Neural cell (in vitro differentiated cells): Measurements from ENCODE around the gene MEGF6. TPM values are rescaled to one million over a fixed set of nuclear protein-coding genes. Genes with fewer than 3 reads are reported as not detected.

Source experiments
- H2AFZ ChIP-seq: fragments of 200-600, 300-800 bp; sonication (generic), shearing (Covaris generic); 2 replicates; pipeline ENCODE4 v1.6.0; 2014; ENCODE audit warnings: low read depth, mild to moderate bottlenecking, antibody characterized with exemption, low read length, moderate library complexity
- H3F3A ChIP-seq: fragments of 200-600 bp; shearing (Covaris generic); 2 replicates; pipeline ENCODE4 v1.6.1; 2016; ENCODE audit warnings: mild to moderate bottlenecking, moderate library complexity, mixed read lengths, antibody characterized with exemption, low read length; ENCODE audit not compliant: insufficient read depth, poor library complexity, severe bottlenecking
- H3K27ac ChIP-seq: fragments of 200-600, 300-800 bp; sonication (generic), shearing (Covaris generic); 2 replicates; pipeline ENCODE4 v1.5.1; 2014; ENCODE audit warnings: mild to moderate bottlenecking, low read length, moderate library complexity
- H3K27me3 ChIP-seq: fragments of 300-800, 200-600 bp; sonication (generic), shearing (Covaris generic); 2 replicates; pipeline ENCODE4 v1.6.0; 2014; ENCODE audit warnings: mild to moderate bottlenecking, low read depth, low read length, moderate library complexity; ENCODE audit not compliant: insufficient read depth
- H3K36me3 ChIP-seq: fragments of 300-800, 200-600 bp; sonication (generic), shearing (Covaris generic); 2 replicates; pipeline ENCODE4 v1.5.1; 2014; ENCODE audit warnings: mild to moderate bottlenecking, antibody characterized with exemption, low read length, moderate library complexity; ENCODE audit not compliant: insufficient read depth
- H3K4me2 ChIP-seq: fragments of 300-800, 200-600 bp; sonication (generic), shearing (Covaris generic); 2 replicates; pipeline ENCODE4 v1.6.0; 2014; ENCODE audit warnings: mild to moderate bottlenecking, low read length
- H3K4me3 ChIP-seq: fragments of 300-800, 200-600 bp; sonication (generic), shearing (Covaris generic); 2 replicates; pipeline ENCODE4 v1.5.1; 2014; ENCODE audit warnings: mild to moderate bottlenecking, low read length, moderate library complexity
- H3K79me2 ChIP-seq: fragments of 200-600 bp; shearing (Covaris generic); replicated peaks from 2 replicates; pipeline ENCODE4 v1.6.0; 2014; ENCODE audit warnings: mild to moderate bottlenecking, low read length, moderate library complexity; ENCODE audit not compliant: insufficient read depth
- H3K9ac ChIP-seq: fragments of 300-800, 200-600 bp; sonication (generic), shearing (Covaris generic); 2 replicates; pipeline ENCODE4 v1.6.1; 2016; ENCODE audit warnings: mild to moderate bottlenecking, low read length, mixed read lengths
- H3K9me2 ChIP-seq: fragments of 200-600 bp; shearing (Covaris generic); 2 replicates; pipeline ENCODE4 v1.6.1; 2016; ENCODE audit warnings: mild to moderate bottlenecking, low read length, mixed read lengths; ENCODE audit not compliant: insufficient read depth
- H3K9me3 ChIP-seq: fragments of 200-600, 300-800 bp; sonication (generic), shearing (Covaris generic); 2 replicates; pipeline ENCODE4 v1.6.1; 2016; ENCODE audit warnings: mild to moderate bottlenecking, mixed run types, low read length, moderate library complexity, mixed read lengths
- H4K20me1 ChIP-seq: fragments of 200-600 bp; shearing (Covaris generic); 2 replicates; pipeline ENCODE4 v1.6.1; 2016; ENCODE audit warnings: mild to moderate bottlenecking, mixed run types; ENCODE audit not compliant: insufficient read depth
- EP300 ChIP-seq: fragments of 450-650 bp; conservative IDR thresholded peaks from 2 replicates; pipeline ENCODE4 v1.6.1; 2014; ENCODE audit warnings: antibody characterized with exemption, mild to moderate bottlenecking, moderate library complexity; ENCODE audit not compliant: poor library complexity, severe bottlenecking
- EZH2 ChIP-seq: fragments of 200-600, 300-800 bp; shearing (Covaris generic), sonication (generic); IDR thresholded peaks from 2 replicates; pipeline ENCODE4 v1.6.1; 2014; ENCODE audit warnings: antibody characterized with exemption, low read length, borderline replicate concordance, mild to moderate bottlenecking; ENCODE audit not compliant: insufficient read depth, poor library complexity, severe bottlenecking
- MXI1 ChIP-seq: fragments of 450-650 bp; conservative IDR thresholded peaks from 2 replicates; pipeline ENCODE4 v1.6.1; 2014; ENCODE audit warnings: antibody characterized with exemption, mild to moderate bottlenecking; ENCODE audit not compliant: poor library complexity, severe bottlenecking
- POLR2AphosphoS5 ChIP-seq: IDR thresholded peaks from 2 replicates; pipeline ENCODE4 v1.6.1; 2012
- RAD21 ChIP-seq: fragments of 450-650 bp; conservative IDR thresholded peaks from 2 replicates; pipeline ENCODE4 v1.6.1; 2014; ENCODE audit warnings: antibody characterized with exemption, mild to moderate bottlenecking, moderate library complexity
- SMC3 ChIP-seq: fragments of 450-650 bp; conservative IDR thresholded peaks from 2 replicates; pipeline ENCODE4 v1.6.1; 2014; ENCODE audit warnings: antibody characterized with exemption, mild to moderate bottlenecking, moderate library complexity; ENCODE audit not compliant: poor library complexity
- TAF1 ChIP-seq: IDR thresholded peaks from 2 replicates; pipeline ENCODE4 v1.6.1; 2012; ENCODE audit warnings: low read depth
- polyA plus RNA-seq: library from polyadenylated mRNA; depleted of rRNA; stranded (reverse); fragments of >200 nt; gene quantifications from 2 replicates; pipeline ENCODE4 v1.2.3, GENCODE V29; 2014
- TF ChIP-seq, protein P1 (sequence below): IDR thresholded peaks from 2 replicates; pipeline ENCODE4 v1.6.1; 2012; ENCODE audit warnings: borderline replicate concordance
- TF ChIP-seq, protein P2 (sequence below): fragments of 450-650 bp; IDR thresholded peaks from 2 replicates; pipeline ENCODE4 v1.5.1; 2014; ENCODE audit warnings: antibody characterized with exemption, mild to moderate bottlenecking, moderate library complexity; ENCODE audit not compliant: poor library complexity, severe bottlenecking

Gene MEGF6
- polyA plus RNA-seq, 1 donor from 2014 or later = 6.0 TPM

DNA sequence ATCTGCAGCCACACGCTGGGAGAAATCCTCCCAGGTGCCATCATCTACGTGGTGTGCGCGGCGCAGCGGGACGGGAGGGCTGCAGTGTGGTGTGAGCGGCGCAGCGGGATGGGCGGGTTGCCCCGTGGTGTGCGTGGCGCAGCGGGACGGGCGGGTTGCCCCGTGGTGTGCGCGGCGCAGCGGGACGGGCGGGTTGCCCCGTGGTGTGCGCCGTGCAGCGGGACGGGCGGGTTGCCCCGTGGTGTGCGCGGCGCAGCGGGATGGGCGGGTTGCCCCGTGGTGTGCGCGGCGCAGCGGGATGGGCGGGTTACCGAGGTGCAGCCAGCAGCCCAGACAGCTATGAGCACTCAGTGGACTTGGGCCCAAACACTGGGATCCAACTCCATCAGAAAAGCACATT is 33.9 kb upstream of the MEGF6 start:
- Histone ChIP-seq H3K4me2 (no peak overlapping the region), H3K9me2 (no peaks in the 10 kb centered on the region), H3K9ac (no peak overlapping the region), H3K36me3 (peaks cover 7% of the 10 kb centered on the region), H3K27ac (no peak overlapping the region), H3K4me3 (no peak overlapping the region), H3K27me3 (peaks cover 3% of the 10 kb centered on the region), H4K20me1 (no peaks in the 10 kb centered on the region), H2AFZ (no peak overlapping the region), H3K79me2 (peaks cover 4% of the 10 kb centered on the region), H3F3A (no peaks in the 10 kb centered on the region), H3K9me3 (no peaks in the 10 kb centered on the region)
- TF ChIP-seq MXI1 = no peak
- no peak for TF ChIP-seq SMC3
- TF ChIP-seq, protein P1, sequence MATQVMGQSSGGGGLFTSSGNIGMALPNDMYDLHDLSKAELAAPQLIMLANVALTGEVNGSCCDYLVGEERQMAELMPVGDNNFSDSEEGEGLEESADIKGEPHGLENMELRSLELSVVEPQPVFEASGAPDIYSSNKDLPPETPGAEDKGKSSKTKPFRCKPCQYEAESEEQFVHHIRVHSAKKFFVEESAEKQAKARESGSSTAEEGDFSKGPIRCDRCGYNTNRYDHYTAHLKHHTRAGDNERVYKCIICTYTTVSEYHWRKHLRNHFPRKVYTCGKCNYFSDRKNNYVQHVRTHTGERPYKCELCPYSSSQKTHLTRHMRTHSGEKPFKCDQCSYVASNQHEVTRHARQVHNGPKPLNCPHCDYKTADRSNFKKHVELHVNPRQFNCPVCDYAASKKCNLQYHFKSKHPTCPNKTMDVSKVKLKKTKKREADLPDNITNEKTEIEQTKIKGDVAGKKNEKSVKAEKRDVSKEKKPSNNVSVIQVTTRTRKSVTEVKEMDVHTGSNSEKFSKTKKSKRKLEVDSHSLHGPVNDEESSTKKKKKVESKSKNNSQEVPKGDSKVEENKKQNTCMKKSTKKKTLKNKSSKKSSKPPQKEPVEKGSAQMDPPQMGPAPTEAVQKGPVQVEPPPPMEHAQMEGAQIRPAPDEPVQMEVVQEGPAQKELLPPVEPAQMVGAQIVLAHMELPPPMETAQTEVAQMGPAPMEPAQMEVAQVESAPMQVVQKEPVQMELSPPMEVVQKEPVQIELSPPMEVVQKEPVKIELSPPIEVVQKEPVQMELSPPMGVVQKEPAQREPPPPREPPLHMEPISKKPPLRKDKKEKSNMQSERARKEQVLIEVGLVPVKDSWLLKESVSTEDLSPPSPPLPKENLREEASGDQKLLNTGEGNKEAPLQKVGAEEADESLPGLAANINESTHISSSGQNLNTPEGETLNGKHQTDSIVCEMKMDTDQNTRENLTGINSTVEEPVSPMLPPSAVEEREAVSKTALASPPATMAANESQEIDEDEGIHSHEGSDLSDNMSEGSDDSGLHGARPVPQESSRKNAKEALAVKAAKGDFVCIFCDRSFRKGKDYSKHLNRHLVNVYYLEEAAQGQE = no peak
- no peak for TF ChIP-seq EZH2
- no peak for TF ChIP-seq TAF1
- TF ChIP-seq POLR2AphosphoS5 = no peak
- TF ChIP-seq RAD21 = no peak
- no peak for TF ChIP-seq EP300
- TF ChIP-seq, protein P2, sequence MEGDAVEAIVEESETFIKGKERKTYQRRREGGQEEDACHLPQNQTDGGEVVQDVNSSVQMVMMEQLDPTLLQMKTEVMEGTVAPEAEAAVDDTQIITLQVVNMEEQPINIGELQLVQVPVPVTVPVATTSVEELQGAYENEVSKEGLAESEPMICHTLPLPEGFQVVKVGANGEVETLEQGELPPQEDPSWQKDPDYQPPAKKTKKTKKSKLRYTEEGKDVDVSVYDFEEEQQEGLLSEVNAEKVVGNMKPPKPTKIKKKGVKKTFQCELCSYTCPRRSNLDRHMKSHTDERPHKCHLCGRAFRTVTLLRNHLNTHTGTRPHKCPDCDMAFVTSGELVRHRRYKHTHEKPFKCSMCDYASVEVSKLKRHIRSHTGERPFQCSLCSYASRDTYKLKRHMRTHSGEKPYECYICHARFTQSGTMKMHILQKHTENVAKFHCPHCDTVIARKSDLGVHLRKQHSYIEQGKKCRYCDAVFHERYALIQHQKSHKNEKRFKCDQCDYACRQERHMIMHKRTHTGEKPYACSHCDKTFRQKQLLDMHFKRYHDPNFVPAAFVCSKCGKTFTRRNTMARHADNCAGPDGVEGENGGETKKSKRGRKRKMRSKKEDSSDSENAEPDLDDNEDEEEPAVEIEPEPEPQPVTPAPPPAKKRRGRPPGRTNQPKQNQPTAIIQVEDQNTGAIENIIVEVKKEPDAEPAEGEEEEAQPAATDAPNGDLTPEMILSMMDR = no peak

DNA sequence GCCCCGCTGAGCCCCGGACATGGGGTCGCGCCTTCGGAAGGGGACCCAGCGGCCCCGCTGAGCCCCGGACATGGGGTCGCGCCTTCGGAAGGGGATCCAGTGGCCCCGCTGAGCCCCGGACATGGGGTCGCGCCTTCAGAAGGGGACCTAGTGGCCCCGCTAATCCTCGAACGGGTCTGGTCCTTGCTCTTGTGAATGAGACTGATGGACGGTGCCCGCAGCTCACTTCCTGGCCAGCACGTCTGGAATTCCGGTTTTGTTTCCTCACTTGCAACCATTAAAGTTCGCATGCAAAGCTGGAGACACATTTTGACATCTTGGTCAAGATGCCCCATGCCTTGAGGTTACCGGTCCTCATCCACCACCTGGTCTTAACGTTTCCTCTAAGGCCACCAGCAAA is 33.0 kb upstream of the MEGF6 start:
- TF ChIP-seq POLR2AphosphoS5 = no peak
- TF ChIP-seq EP300 = no peak
- no peak for TF ChIP-seq EZH2
- no peak for TF ChIP-seq TAF1
- no peak for TF ChIP-seq MXI1
- TF ChIP-seq, protein P1 = no peak
- H3K36me3 ChIP-seq = peaks cover 7% of the 10 kb centered on the region
- no peaks in the 10 kb centered on the region for H3F3A ChIP-seq
- H3K4me3 ChIP-seq = no peak overlapping the region
- H3K27ac ChIP-seq = no peak overlapping the region
- H4K20me1 ChIP-seq = no peaks in the 10 kb centered on the region
- H3K9me3 ChIP-seq = no peaks in the 10 kb centered on the region
- no peaks in the 10 kb centered on the region for H3K27me3 ChIP-seq
- no peak overlapping the region for H3K9ac ChIP-seq
- H3K9me2 ChIP-seq = no peaks in the 10 kb centered on the region
- no peaks in the 10 kb centered on the region for H3K79me2 ChIP-seq
- H3K4me2 ChIP-seq = no peak overlapping the region
- H2AFZ ChIP-seq = no peak overlapping the region
